ENCODE results near the gene TBC1D9B. TPM values are rescaled to one million over a fixed set of nuclear protein-coding genes. Genes with fewer than 3 reads are reported as not detected.

The TBC1D9B gene
- total RNA-seq, 6 experiments from 2014 or later = 58.7 to 81.9 (median 69.5) TPM

- DNase-seq = peak in 1 of 3 donors; percentile 35
- 54% methylated on average over 2 of the region's 5 CpGs for WGBS (ENCODE audit: insufficient coverage, low coverage, low lambda C conversion rate, missing lambda C conversion rate)
Measured at GRCh38 chr5:179892255-179892654, 15.4 kb downstream of the TBC1D9B start.

GRCh38 chr5:179890751-179891682, 16.7 kb downstream of the TBC1D9B start:
- Histone ChIP-seq H3K4me1 (peaks cover 0 to 12% (median 0%) of the 10 kb centered on the region in 4 donors), H3K4me3 (no peak overlapping the region), H3K36me3 (peaks cover 0 to 65% (median 24%) of the 10 kb centered on the region in 4 donors), H3K27me3 (no peaks in the 10 kb centered on the region), H3K27ac (no peak overlapping the region), H3K9me3 (no peaks in the 10 kb centered on the region)
- ATAC-seq (no peak), DNase-seq (peak in 1 of 3 donors; percentile 48)
- intact Hi-C loops (cut with DNase I) = no loop called here
- no CpG with 5 or more reads among the region's 25 CpGs for WGBS (ENCODE audit: insufficient coverage, low coverage, low lambda C conversion rate, missing lambda C conversion rate)
- no peak for TF ChIP-seq POLR2A (IDR thresholded peaks at IDR 0.05)
- TF ChIP-seq CTCF (IDR thresholded peaks at IDR 0.05) = no peak

More at GRCh38 chr5:179892255-179892654, 15.4 kb downstream of the TBC1D9B start:
- ATAC-seq = no peak
- TF ChIP-seq POLR2A (IDR thresholded peaks at IDR 0.05) (no peak), CTCF (IDR thresholded peaks at IDR 0.05) (no peak)
- H3K36me3 ChIP-seq = peaks cover 0 to 60% (median 23%) of the 10 kb centered on the region in 4 donors
- H3K27ac ChIP-seq = no peak overlapping the region
- H3K4me1 ChIP-seq = peaks cover 0 to 12% (median 0%) of the 10 kb centered on the region in 4 donors
- H3K4me3 ChIP-seq = no peak overlapping the region
- intact Hi-C loops (cut with DNase I) = no loop called here
- no peaks in the 10 kb centered on the region for H3K27me3 ChIP-seq
- H3K9me3 ChIP-seq = no peaks in the 10 kb centered on the region

- ATAC-seq = no peak
- Histone ChIP-seq H3K9me3 (no peaks in the 10 kb centered on the region), H3K27me3 (no peaks in the 10 kb centered on the region), H3K27ac (no peak overlapping the region), H3K4me3 (no peak overlapping the region), H3K36me3 (peaks cover 0 to 68% (median 24%) of the 10 kb centered on the region in 4 donors), H3K4me1 (peaks cover 0 to 2% (median 0%) of the 10 kb centered on the region in 4 donors)
- TF ChIP-seq POLR2A (IDR thresholded peaks at IDR 0.05) = no peak
- no peak for TF ChIP-seq CTCF (IDR thresholded peaks at IDR 0.05)
- 95% methylated on average over 8 of the region's 13 CpGs for WGBS (ENCODE audit: insufficient coverage, low coverage, low lambda C conversion rate, missing lambda C conversion rate)
- DNase-seq = peak in 1 of 3 donors; percentile 32
- intact Hi-C loops (cut with DNase I) = no loop called here
Measured at GRCh38 chr5:179889885-179890284, 17.8 kb downstream of the TBC1D9B start.

- no peak overlapping the region for H3K27ac ChIP-seq
- H3K9me3 ChIP-seq = peaks cover 0 to 5% (median 0%) of the 10 kb centered on the region in 4 donors
- H3K27me3 ChIP-seq = no peaks in the 10 kb centered on the region
- 100% methylated on average over 1 of the region's 6 CpGs for WGBS (ENCODE audit: insufficient coverage, low coverage, low lambda C conversion rate, missing lambda C conversion rate)
- peaks cover 0 to 66% (median 25%) of the 10 kb centered on the region in 4 donors for H3K36me3 ChIP-seq
- intact Hi-C loops (cut with DNase I) = no loop called here
- DNase-seq (peak in 1 of 3 donors; percentile 42), ATAC-seq (no peak)
- H3K4me3 ChIP-seq = no peak overlapping the region
- no peaks in the 10 kb centered on the region for H3K4me1 ChIP-seq
- TF ChIP-seq CTCF (IDR thresholded peaks at IDR 0.05) (no peak), POLR2A (IDR thresholded peaks at IDR 0.05) (no peak)
Measured at GRCh38 chr5:179887802-179888201, 19.9 kb downstream of the TBC1D9B start.
